Measurements from ENCODE around the gene KIF26B.

DNA sequence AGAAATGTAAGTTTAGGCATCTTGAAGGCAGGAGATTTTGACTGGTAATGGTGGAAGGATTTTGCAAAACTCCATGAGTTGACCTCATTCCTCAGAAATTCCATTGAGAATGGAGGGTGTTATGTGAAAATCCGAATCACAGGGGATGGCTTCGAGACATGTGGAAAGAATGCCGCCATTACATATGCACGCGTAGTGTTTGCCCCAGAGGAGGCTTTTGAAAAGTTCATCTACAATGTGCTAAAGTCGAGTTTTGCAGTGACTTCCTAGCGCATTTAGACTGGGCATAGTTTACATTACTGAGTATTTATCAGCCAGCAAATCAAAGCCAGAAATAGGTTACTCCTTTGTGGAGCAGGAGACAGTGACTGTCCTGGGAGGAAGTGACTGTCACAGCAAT lies 307.4 kb downstream of the KIF26B start:
- TF ChIP-seq CTCF (conservative IDR thresholded peaks at IDR 0.05; ENCODE audit: low read depth, low read length) (no peak), EZH2 (IDR thresholded peaks at IDR 0.05; ENCODE audit: low read length, unreplicated experiment) (no peak), EZH2phosphoT487 (IDR thresholded peaks at IDR 0.05; ENCODE audit: borderline replicate concordance, low read length) (no peak)
